Measurements from ENCODE around the gene NCOA7.
A peak's percentile ranks its signal among the peaks of the same experiment; 100 is the strongest.

The NCOA7 gene

GRCh38 chr6:125918230-125918629, 127.5 kb downstream of the NCOA7 start:
- Histone ChIP-seq H2AK5ac (ENCODE audit: low read depth, low read length) (no peak overlapping the region), H3K9me3 (replicated peaks in 1 of 2; ENCODE audit: control insufficient read depth in 2 of 2, insufficient read depth in 1 of 2, low read depth in 1 of 2, low read length in 2 of 2) (no peaks in the 10 kb centered on the region), H3K4me1 (ENCODE audit: control insufficient read depth in 2 of 2, insufficient read depth in 1 of 2, low read depth in 1 of 2, low read length in 2 of 2) (peaks cover 2 to 12% of the 10 kb centered on the region in 2 donors), H3K14ac (ENCODE audit: low read length) (no peak overlapping the region), H3K9ac (ENCODE audit: low read depth, low read length, poor library complexity) (no peak overlapping the region), H3K27ac (replicated peaks; ENCODE audit: low read length) (no peak overlapping the region), H4K91ac (ENCODE audit: low read depth, low read length, poor library complexity) (no peak overlapping the region), H4K8ac (ENCODE audit: low read depth, low read length) (no peak overlapping the region), H3K18ac (ENCODE audit: low read length) (no peak overlapping the region), H3K4me3 (ENCODE audit: low read length in 2 of 2) (no peak overlapping the region), H3K36me3 (replicated peaks in 1 of 2; ENCODE audit: control insufficient read depth in 2 of 2, insufficient read depth in 2 of 2, low read length in 2 of 2) (peaks cover 0 to 2% of the 10 kb centered on the region in 2 donors), H3K23ac (ENCODE audit: low read depth, low read length, poor library complexity) (no peak overlapping the region), H3K4ac (ENCODE audit: low read length) (no peak overlapping the region), H2BK12ac (ENCODE audit: low read length) (no peak overlapping the region), H3K79me1 (ENCODE audit: low read depth, low read length) (no peaks in the 10 kb centered on the region), H2AFZ (ENCODE audit: low read length) (no peak overlapping the region), H2BK15ac (ENCODE audit: low read length) (no peak overlapping the region), H3K4me2 (ENCODE audit: insufficient read depth, low read length, poor library complexity, severe bottlenecking) (no peak overlapping the region), H2BK5ac (ENCODE audit: low read length) (no peak overlapping the region), H3K27me3 (ENCODE audit: control insufficient read depth in 3 of 3, insufficient read depth in 3 of 3, low read depth in 1 of 3, low read length in 3 of 3) (no peaks in the 10 kb centered on the region), H2BK120ac (ENCODE audit: low read depth, low read length) (no peak overlapping the region)
- no CpG with 5 or more reads among the region's 4 CpGs for WGBS, 2 donors (ENCODE audit: extremely low coverage in 2 of 2, insufficient read length in 2 of 2, insufficient replicate concordance in 1 of 2)
- no peak for DNase-seq (ENCODE audit: low spot score)

GRCh38 chr6:125918681-125919566, 128.2 kb downstream of the NCOA7 start:
- Histone ChIP-seq H4K8ac (ENCODE audit: low read depth, low read length) (no peak overlapping the region), H2BK120ac (ENCODE audit: low read depth, low read length) (no peak overlapping the region), H3K18ac (ENCODE audit: low read length) (no peak overlapping the region), H3K4me1 (ENCODE audit: control insufficient read depth in 2 of 2, insufficient read depth in 1 of 2, low read depth in 1 of 2, low read length in 2 of 2) (peaks cover 2 to 12% of the 10 kb centered on the region in 2 donors), H3K14ac (ENCODE audit: low read length) (no peak overlapping the region), H2BK12ac (ENCODE audit: low read length) (no peak overlapping the region), H3K27ac (replicated peaks; ENCODE audit: low read length) (peak overlapping the region; percentile 52), H3K9me3 (replicated peaks in 1 of 2; ENCODE audit: control insufficient read depth in 2 of 2, insufficient read depth in 1 of 2, low read depth in 1 of 2, low read length in 2 of 2) (no peaks in the 10 kb centered on the region), H3K4me2 (ENCODE audit: insufficient read depth, low read length, poor library complexity, severe bottlenecking) (peak overlapping the region; percentile 41), H4K91ac (ENCODE audit: low read depth, low read length, poor library complexity) (no peak overlapping the region), H2BK5ac (ENCODE audit: low read length) (no peak overlapping the region), H2AFZ (ENCODE audit: low read length) (no peak overlapping the region), H3K4me3 (ENCODE audit: low read length in 2 of 2) (no peak overlapping the region), H3K4ac (ENCODE audit: low read length) (no peak overlapping the region), H3K23ac (ENCODE audit: low read depth, low read length, poor library complexity) (no peak overlapping the region), H3K9ac (ENCODE audit: low read depth, low read length, poor library complexity) (no peak overlapping the region), H3K27me3 (ENCODE audit: control insufficient read depth in 3 of 3, insufficient read depth in 3 of 3, low read depth in 1 of 3, low read length in 3 of 3) (no peaks in the 10 kb centered on the region), H3K36me3 (replicated peaks in 1 of 2; ENCODE audit: control insufficient read depth in 2 of 2, insufficient read depth in 2 of 2, low read length in 2 of 2) (peaks cover 0 to 2% of the 10 kb centered on the region in 2 donors), H2BK15ac (ENCODE audit: low read length) (no peak overlapping the region), H3K79me1 (ENCODE audit: low read depth, low read length) (no peaks in the 10 kb centered on the region), H2AK5ac (ENCODE audit: low read depth, low read length) (no peak overlapping the region)
- WGBS, 2 donors (ENCODE audit: extremely low coverage in 2 of 2, insufficient read length in 2 of 2, insufficient replicate concordance in 1 of 2): no CpG with 5 or more reads among the region's 13 CpGs
- DNase-seq (ENCODE audit: low spot score): peak; percentile 21

- Histone ChIP-seq H3K4me1 (ENCODE audit: control insufficient read depth in 2 of 2, insufficient read depth in 1 of 2, low read depth in 1 of 2, low read length in 2 of 2) (peaks cover 2 to 12% of the 10 kb centered on the region in 2 donors), H4K8ac (ENCODE audit: low read depth, low read length) (no peak overlapping the region), H2BK5ac (ENCODE audit: low read length) (no peak overlapping the region), H3K14ac (ENCODE audit: low read length) (no peak overlapping the region), H3K23ac (ENCODE audit: low read depth, low read length, poor library complexity) (no peak overlapping the region), H4K91ac (ENCODE audit: low read depth, low read length, poor library complexity) (no peak overlapping the region), H3K9me3 (replicated peaks in 1 of 2; ENCODE audit: control insufficient read depth in 2 of 2, insufficient read depth in 1 of 2, low read depth in 1 of 2, low read length in 2 of 2) (no peaks in the 10 kb centered on the region), H3K36me3 (replicated peaks in 1 of 2; ENCODE audit: control insufficient read depth in 2 of 2, insufficient read depth in 2 of 2, low read length in 2 of 2) (peaks cover 0 to 2% of the 10 kb centered on the region in 2 donors), H3K27me3 (ENCODE audit: control insufficient read depth in 3 of 3, insufficient read depth in 3 of 3, low read depth in 1 of 3, low read length in 3 of 3) (no peaks in the 10 kb centered on the region), H3K4me3 (ENCODE audit: low read length in 2 of 2) (no peak overlapping the region), H3K4me2 (ENCODE audit: insufficient read depth, low read length, poor library complexity, severe bottlenecking) (no peak overlapping the region), H2AFZ (ENCODE audit: low read length) (no peak overlapping the region), H3K18ac (ENCODE audit: low read length) (no peak overlapping the region), H3K4ac (ENCODE audit: low read length) (no peak overlapping the region), H3K27ac (replicated peaks; ENCODE audit: low read length) (no peak overlapping the region), H3K79me1 (ENCODE audit: low read depth, low read length) (no peaks in the 10 kb centered on the region), H2BK120ac (ENCODE audit: low read depth, low read length) (no peak overlapping the region), H2BK12ac (ENCODE audit: low read length) (no peak overlapping the region), H3K9ac (ENCODE audit: low read depth, low read length, poor library complexity) (no peak overlapping the region), H2BK15ac (ENCODE audit: low read length) (no peak overlapping the region), H2AK5ac (ENCODE audit: low read depth, low read length) (no peak overlapping the region)
- no CpG with 5 or more reads among the region's 3 CpGs for WGBS, 2 donors (ENCODE audit: extremely low coverage in 2 of 2, insufficient read length in 2 of 2, insufficient replicate concordance in 1 of 2)
- no peak for DNase-seq (ENCODE audit: low spot score)
Measured at GRCh38 chr6:125919618-125920017, 128.9 kb downstream of the NCOA7 start.

GRCh38 chr6:125922322-125922860, 131.6 kb downstream of the NCOA7 start:
- H3K4me2 ChIP-seq (ENCODE audit: insufficient read depth, low read length, poor library complexity, severe bottlenecking): no peak overlapping the region
- no peaks in the 10 kb centered on the region for H3K36me3 ChIP-seq (replicated peaks in 1 of 2; ENCODE audit: control insufficient read depth in 2 of 2, insufficient read depth in 2 of 2, low read length in 2 of 2)
- H2BK5ac ChIP-seq (ENCODE audit: low read length): no peak overlapping the region
- no peak overlapping the region for H2BK12ac ChIP-seq (ENCODE audit: low read length)
- no peak overlapping the region for H4K8ac ChIP-seq (ENCODE audit: low read depth, low read length)
- H3K4me3 ChIP-seq (ENCODE audit: low read length in 2 of 2): no peak overlapping the region
- no peak overlapping the region for H2BK15ac ChIP-seq (ENCODE audit: low read length)
- WGBS, 2 donors (ENCODE audit: extremely low coverage in 2 of 2, insufficient read length in 2 of 2, insufficient replicate concordance in 1 of 2): no CpG with 5 or more reads among the region's 8 CpGs
- no peaks in the 10 kb centered on the region for H3K79me1 ChIP-seq (ENCODE audit: low read depth, low read length)
- no peak overlapping the region for H2AK5ac ChIP-seq (ENCODE audit: low read depth, low read length)
- H3K18ac ChIP-seq (ENCODE audit: low read length): no peak overlapping the region
- H3K9ac ChIP-seq (ENCODE audit: low read depth, low read length, poor library complexity): no peak overlapping the region
- H3K9me3 ChIP-seq (replicated peaks in 1 of 2; ENCODE audit: control insufficient read depth in 2 of 2, insufficient read depth in 1 of 2, low read depth in 1 of 2, low read length in 2 of 2): no peaks in the 10 kb centered on the region
- no peak overlapping the region for H4K91ac ChIP-seq (ENCODE audit: low read depth, low read length, poor library complexity)
- H3K23ac ChIP-seq (ENCODE audit: low read depth, low read length, poor library complexity): no peak overlapping the region
- H3K4me1 ChIP-seq (ENCODE audit: control insufficient read depth in 2 of 2, insufficient read depth in 1 of 2, low read depth in 1 of 2, low read length in 2 of 2): peaks cover 2 to 10% of the 10 kb centered on the region in 2 donors
- DNase-seq (ENCODE audit: low spot score): no peak
- no peak overlapping the region for H2BK120ac ChIP-seq (ENCODE audit: low read depth, low read length)
- no peak overlapping the region for H3K4ac ChIP-seq (ENCODE audit: low read length)
- no peaks in the 10 kb centered on the region for H3K27me3 ChIP-seq (ENCODE audit: control insufficient read depth in 3 of 3, insufficient read depth in 3 of 3, low read depth in 1 of 3, low read length in 3 of 3)
- no peak overlapping the region for H3K27ac ChIP-seq (replicated peaks; ENCODE audit: low read length)
- H2AFZ ChIP-seq (ENCODE audit: low read length): no peak overlapping the region
- no peak overlapping the region for H3K14ac ChIP-seq (ENCODE audit: low read length)
